Measurements from ENCODE around the gene ATP6AP1. TPM values are rescaled to one million over a fixed set of nuclear protein-coding genes. Genes with fewer than 3 reads are reported as not detected.

The ATP6AP1 gene
- total and polyA plus RNA-seq, 2 of the 13 experiments (the other 11 are each of a cell fraction or from before 2014, with no cell fraction given), result 56.7 to 110 TPM

DNA sequence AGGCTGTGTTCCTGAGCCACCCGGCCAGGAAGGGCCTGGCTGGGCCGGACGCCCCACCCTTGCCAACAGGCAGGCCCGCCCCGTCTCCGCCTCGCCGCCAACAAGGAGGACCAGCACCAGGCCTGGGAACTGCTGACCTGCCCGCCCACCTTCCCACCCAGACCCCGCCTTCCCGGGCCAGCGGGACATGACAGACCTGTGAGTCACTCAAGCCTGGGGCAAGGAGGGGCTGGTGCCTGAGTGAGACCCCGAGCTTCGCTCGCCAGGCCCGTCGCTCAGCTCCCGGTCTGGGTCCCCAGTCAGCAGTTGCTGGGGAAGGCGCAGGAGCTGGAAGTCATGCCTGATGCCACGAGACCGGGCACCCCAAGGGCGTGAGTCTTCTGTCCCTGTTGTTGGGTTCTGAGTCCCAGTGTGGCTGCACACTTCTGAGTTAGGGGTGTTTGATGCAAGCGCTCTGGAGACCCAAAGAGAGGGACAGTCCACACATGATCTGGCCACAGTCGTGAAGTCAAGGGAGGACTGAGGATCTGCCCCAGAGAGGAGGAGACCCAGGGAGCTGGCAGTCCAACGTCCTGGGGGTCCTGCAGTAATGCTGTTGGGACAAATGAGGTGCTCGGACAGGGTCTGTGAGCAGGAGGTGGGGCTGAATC, 19.1 kb upstream of the ATP6AP1 start, which contains the start of gene DNASE1L1 (continued):
- TF ChIP-seq TSC22D2 (CRISPR knock-in tag; IDR thresholded peaks at IDR 0.05; ENCODE audit: borderline replicate concordance), result no peak
- no peak for TF ChIP-seq EEA1 (CRISPR knock-in tag; IDR thresholded peaks at IDR 0.05; ENCODE audit: borderline replicate concordance)
- TF ChIP-seq ZNF629 (CRISPR knock-in tag; conservative IDR thresholded peaks at IDR 0.05), result no peak
- TF ChIP-seq SAP130 (CRISPR knock-in tag; IDR thresholded peaks at IDR 0.05; ENCODE audit: low read depth), result peak; percentile 71
- peak; percentile 55 for TF ChIP-seq RBFOX2 (IDR thresholded peaks at IDR 0.05; ENCODE audit: low read depth, low read length)
- 0 out of 4 replicates have a peak, but pooled peaks of 1 of the 2 experiments have one; percentile 22 for TF ChIP-seq KLF16 (CRISPR knock-in tag; IDR thresholded peaks at IDR 0.05)
- 0 out of 2 replicates have a peak, but pooled peaks have one; percentile 53 for TF ChIP-seq HNRNPL (IDR thresholded peaks at IDR 0.05; ENCODE audit: low read depth, low read length)
- TF ChIP-seq ZNF614 (CRISPR knock-in tag; IDR thresholded peaks at IDR 0.05; ENCODE audit: borderline replicate concordance), result no peak
- TF ChIP-seq GABPB1 (CRISPR knock-in tag; IDR thresholded peaks at IDR 0.05), result peak; percentile 50; the same call in 1 of the 2 replicates
- TF ChIP-seq, protein P1, sequence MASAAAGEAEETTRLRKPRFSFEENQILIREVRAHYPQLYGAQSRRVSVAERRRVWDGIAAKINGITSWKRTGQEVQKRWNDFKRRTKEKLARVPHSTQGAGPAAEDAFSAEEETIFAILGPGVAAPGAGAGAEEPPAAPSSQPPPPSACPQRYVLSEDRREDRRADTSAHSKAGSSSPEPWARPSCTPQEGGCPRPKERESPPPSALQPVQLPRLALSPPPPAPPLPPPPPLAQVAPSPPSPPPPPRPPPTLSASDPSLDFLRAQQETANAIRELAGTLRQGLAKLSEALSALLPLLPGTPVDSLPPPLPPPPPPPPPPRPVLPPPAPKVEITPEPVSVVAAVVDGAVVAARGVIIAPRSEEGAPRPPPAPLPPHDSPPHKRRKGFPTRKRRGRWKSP (CRISPR knock-in tag; IDR thresholded peaks at IDR 0.05), result no peak
- peak; percentile 10; the same call in 1 of the 2 replicates for TF ChIP-seq RXRA (CRISPR knock-in tag; IDR thresholded peaks at IDR 0.05)
- TF ChIP-seq FOSL1 (CRISPR knock-in tag; IDR thresholded peaks at IDR 0.05; ENCODE audit: borderline replicate concordance), result peak; percentile 57; the same call in 1 of the 2 replicates
- no peak for TF ChIP-seq SOX13 (IDR thresholded peaks at IDR 0.05)
- TF ChIP-seq SOX13 (CRISPR knock-in tag; conservative IDR thresholded peaks at IDR 0.05 in 1 of 2, IDR thresholded peaks at IDR 0.05 in 1 of 2), result 0 out of 4 replicates have a peak, but pooled peaks of 1 of the 2 experiments have one; percentile 11
- TF ChIP-seq, protein P2, sequence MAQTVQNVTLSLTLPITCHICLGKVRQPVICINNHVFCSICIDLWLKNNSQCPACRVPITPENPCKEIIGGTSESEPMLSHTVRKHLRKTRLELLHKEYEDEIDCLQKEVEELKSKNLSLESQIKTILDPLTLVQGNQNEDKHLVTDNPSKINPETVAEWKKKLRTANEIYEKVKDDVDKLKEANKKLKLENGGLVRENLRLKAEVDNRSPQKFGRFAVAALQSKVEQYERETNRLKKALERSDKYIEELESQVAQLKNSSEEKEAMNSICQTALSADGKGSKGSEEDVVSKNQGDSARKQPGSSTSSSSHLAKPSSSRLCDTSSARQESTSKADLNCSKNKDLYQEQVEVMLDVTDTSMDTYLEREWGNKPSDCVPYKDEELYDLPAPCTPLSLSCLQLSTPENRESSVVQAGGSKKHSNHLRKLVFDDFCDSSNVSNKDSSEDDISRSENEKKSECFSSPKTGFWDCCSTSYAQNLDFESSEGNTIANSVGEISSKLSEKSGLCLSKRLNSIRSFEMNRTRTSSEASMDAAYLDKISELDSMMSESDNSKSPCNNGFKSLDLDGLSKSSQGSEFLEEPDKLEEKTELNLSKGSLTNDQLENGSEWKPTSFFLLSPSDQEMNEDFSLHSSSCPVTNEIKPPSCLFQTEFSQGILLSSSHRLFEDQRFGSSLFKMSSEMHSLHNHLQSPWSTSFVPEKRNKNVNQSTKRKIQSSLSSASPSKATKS (CRISPR knock-in tag; IDR thresholded peaks at IDR 0.05), result no peak
- no peak for TF ChIP-seq ZBTB38 (CRISPR knock-in tag; IDR thresholded peaks at IDR 0.05)
- TF ChIP-seq MXI1 (IDR thresholded peaks at IDR 0.05; ENCODE audit: borderline replicate concordance, low read depth, low read length), result 0 out of 3 replicates have a peak, but pooled peaks have one; percentile 36
- no peak for TF ChIP-seq NFKB2 (CRISPR knock-in tag; IDR thresholded peaks at IDR 0.05; ENCODE audit: borderline replicate concordance)
- no peak for TF ChIP-seq BHLHE40 (IDR thresholded peaks at IDR 0.05; ENCODE audit: low read length)
- TF ChIP-seq, protein P3, sequence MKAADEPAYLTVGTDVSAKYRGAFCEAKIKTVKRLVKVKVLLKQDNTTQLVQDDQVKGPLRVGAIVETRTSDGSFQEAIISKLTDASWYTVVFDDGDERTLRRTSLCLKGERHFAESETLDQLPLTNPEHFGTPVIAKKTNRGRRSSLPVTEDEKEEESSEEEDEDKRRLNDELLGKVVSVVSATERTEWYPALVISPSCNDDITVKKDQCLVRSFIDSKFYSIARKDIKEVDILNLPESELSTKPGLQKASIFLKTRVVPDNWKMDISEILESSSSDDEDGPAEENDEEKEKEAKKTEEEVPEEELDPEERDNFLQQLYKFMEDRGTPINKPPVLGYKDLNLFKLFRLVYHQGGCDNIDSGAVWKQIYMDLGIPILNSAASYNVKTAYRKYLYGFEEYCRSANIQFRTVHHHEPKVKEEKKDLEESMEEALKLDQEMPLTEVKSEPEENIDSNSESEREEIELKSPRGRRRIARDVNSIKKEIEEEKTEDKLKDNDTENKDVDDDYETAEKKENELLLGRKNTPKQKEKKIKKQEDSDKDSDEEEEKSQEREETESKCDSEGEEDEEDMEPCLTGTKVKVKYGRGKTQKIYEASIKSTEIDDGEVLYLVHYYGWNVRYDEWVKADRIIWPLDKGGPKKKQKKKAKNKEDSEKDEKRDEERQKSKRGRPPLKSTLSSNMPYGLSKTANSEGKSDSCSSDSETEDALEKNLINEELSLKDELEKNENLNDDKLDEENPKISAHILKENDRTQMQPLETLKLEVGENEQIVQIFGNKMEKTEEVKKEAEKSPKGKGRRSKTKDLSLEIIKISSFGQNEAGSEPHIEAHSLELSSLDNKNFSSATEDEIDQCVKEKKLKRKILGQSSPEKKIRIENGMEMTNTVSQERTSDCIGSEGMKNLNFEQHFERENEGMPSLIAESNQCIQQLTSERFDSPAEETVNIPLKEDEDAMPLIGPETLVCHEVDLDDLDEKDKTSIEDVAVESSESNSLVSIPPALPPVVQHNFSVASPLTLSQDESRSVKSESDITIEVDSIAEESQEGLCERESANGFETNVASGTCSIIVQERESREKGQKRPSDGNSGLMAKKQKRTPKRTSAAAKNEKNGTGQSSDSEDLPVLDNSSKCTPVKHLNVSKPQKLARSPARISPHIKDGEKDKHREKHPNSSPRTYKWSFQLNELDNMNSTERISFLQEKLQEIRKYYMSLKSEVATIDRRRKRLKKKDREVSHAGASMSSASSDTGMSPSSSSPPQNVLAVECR (CRISPR knock-in tag; IDR thresholded peaks at IDR 0.05; ENCODE audit: borderline replicate concordance), result peak; percentile 64; the same call in 1 of the 2 replicates
- peak; percentile 24; the same call in 1 of the 2 replicates for TF ChIP-seq SP4 (CRISPR knock-in tag; IDR thresholded peaks at IDR 0.05)
- TF ChIP-seq ZNF777 (CRISPR knock-in tag; IDR thresholded peaks at IDR 0.05), result no peak
- TF ChIP-seq CREB1 (IDR thresholded peaks at IDR 0.05), result no peak
- TF ChIP-seq CREB1 (CRISPR knock-in tag; IDR thresholded peaks at IDR 0.05), result no peak
